Fibroblast of the aortic adventitia (primary cell): ENCODE measurements around the gene SRCIN1. TPM values are rescaled to one million over a fixed set of nuclear protein-coding genes. Genes with fewer than 3 reads are reported as not detected.

Source experiments
- DNase-seq: peaks from one replicate; pipeline ENCODE4 v3.0.0-alpha.2; 2010; ENCODE audit warnings: low read depth
- H3K4me3 ChIP-seq: 2 replicates; pipeline ENCODE4 v1.5.1; 2011; ENCODE audit warnings: low read depth, mild to moderate bottlenecking, control low read depth, low read length, moderate library complexity
- total RNA-seq: library from RNA; depleted of rRNA; stranded (reverse); fragments of >200 nt; gene quantifications from 2 replicates; pipeline ENCODE4 v1.2.3, GENCODE V29; 2012; ENCODE audit warnings: low replicate concordance
- TF ChIP-seq, protein P1 (sequence below): IDR thresholded peaks from 2 replicates; pipeline ENCODE4 v1.5.1; 2011; ENCODE audit warnings: mild to moderate bottlenecking, low read length, control low read depth, inconsistent platforms; ENCODE audit not compliant: insufficient read depth

The SRCIN1 gene
- total RNA-seq, 1 donor, result not detected

DNA sequence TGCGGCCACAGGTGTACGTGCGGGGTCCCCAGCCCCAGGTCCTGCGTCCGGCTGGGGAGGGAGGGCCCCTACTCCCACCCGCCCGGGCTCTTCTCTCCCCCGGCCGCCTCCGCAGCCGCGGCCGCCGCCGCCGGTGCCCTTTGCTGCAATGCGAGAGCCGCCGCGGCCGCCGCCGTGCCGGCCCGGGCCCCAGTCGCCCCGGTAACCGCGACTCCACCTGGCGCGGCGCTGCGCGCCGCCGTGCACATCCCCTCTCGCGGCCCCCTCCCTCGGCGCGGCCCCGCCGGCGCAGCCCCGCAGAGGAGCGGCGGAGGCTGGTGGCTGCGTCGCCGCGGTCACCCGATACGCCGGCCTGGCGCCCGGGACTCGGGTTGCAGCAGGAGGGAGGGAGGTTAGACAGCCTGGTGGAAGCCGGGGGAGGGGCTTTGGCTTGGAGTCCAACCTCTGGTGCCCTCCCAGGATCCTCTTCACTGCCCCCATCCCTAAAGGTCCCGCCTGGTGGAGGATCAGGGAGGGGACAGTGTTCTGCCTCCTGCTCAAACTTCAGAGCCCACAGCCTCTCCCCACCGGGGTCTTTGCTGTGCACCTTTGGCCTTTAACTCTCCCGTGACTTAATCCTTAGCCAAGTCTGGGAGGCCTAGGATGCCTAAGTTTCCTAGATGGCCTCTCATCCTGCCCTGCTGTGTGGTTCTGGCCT, 32.9 kb downstream of the SRCIN1 start:
- no peak for DNase-seq

DNA sequence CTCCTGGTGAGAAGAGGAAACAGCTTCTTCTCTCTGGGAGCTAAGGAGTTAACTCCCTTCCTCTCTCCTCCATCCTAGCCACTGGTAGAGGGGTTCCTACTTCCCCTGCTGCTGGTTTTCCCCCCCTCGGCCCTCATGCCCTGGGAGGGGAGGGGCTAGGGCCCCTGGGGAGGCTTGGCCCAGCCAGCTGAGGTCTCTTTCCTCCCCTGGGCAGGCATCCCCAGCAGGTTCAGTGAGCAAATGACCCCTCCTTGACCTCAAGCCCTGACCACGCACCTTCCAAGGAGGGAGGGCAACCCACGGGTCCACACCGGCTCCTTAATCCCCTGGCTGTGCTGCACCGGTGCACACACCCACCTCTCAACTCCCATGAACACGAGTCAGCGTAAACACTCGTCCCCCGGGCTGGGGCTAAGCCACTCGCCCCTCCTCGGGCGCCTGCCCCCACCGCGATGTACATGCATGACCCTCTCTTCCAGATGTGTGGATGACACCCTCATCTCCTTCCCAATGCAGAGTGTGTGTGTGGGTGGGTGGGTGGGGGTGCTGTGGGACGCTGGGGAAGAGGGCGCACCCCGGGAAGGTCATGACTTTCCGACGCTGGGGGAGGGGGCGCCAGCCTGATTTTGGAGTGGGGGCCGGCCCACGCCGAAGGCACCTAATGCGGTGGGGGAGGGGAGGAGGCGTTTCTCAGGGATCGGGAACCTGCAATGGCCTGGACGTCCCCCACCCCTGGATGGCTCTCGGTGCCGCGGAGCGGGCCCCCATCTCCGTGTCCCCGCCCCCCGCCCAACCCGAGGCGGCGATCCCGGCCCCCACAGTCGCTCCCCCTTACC, 33.7 kb downstream of the SRCIN1 start:
- DNase-seq, result no peak
- TF ChIP-seq, protein P1, sequence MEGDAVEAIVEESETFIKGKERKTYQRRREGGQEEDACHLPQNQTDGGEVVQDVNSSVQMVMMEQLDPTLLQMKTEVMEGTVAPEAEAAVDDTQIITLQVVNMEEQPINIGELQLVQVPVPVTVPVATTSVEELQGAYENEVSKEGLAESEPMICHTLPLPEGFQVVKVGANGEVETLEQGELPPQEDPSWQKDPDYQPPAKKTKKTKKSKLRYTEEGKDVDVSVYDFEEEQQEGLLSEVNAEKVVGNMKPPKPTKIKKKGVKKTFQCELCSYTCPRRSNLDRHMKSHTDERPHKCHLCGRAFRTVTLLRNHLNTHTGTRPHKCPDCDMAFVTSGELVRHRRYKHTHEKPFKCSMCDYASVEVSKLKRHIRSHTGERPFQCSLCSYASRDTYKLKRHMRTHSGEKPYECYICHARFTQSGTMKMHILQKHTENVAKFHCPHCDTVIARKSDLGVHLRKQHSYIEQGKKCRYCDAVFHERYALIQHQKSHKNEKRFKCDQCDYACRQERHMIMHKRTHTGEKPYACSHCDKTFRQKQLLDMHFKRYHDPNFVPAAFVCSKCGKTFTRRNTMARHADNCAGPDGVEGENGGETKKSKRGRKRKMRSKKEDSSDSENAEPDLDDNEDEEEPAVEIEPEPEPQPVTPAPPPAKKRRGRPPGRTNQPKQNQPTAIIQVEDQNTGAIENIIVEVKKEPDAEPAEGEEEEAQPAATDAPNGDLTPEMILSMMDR, result no peak
- no peak overlapping the region for H3K4me3 ChIP-seq

More for the DNA sequence above, 32.9 kb downstream of the SRCIN1 start:
- TF ChIP-seq, protein P1, result no peak
- no peak overlapping the region for H3K4me3 ChIP-seq

DNA sequence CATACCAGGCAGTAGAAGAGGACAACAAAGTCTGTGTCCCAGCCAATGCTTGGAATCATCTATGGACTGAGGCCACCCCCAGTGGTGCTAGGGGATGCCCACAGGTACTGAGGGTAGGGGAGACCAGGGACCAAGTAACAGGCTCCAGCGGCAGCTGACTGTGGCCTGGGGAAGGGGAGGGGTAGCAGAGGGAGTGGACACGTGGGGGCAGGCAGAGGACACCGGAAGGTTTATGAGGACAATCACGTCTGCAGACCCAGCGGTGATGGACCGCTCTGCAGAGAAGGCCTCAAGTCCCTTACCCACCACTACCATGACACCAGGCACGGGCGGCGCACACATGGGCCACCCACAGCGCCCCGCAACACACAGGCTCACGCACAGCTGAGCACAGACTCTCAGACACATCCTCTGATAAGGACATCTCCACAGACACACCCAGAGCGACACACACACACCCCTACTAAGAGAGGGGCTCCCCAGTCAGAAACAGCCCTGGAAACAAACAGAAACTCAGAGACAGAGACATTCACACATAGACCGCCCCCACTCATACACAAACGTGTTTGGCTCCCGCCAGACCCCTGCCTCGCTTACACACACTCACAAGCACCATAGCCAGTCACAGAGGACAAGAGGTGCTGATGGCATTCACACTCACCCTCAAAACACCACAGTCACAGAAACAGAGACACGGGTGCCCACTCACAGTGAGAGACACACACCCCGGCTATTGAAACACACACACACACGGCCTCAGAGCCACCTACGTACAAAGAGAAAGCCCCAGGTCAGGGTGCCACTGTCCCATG, 35.8 kb downstream of the SRCIN1 start:
- DNase-seq, result no peak
- TF ChIP-seq, protein P1, result no peak
- H3K4me3 ChIP-seq, result no peak overlapping the region

DNA sequence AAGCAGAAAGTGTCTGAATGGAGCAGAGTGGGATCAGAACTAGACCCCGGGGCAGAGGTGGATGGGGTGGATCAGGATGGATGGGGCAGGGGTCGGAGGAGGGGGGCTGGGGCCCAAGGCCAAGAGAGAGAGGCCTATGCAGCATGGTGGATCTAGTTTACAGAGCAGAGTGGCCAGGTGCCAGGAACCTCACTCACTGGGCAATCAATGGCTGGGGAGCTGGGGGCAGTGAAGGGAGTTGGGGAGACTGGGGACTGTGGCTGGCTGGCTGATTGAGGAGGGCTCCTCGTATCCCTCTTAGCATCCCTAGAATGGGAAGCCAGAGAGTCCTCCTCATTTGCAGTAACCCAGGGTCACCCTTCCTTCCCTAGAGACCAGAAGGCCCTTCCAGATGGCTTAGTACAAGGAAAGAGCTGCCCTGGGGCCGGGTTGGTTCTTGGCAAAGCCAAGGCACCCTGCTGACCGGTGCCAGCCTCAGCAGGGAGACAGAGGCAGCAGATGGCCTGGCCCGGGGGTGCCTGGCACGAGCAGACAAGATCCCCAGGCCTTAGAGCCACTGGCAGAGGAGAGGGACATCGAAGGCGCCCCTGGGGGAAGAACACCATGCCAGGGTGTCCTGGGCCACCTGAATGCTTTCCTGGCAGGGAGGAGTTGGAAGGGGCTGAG, 36.8 kb downstream of the SRCIN1 start:
- TF ChIP-seq, protein P1, result no peak
- no peak for DNase-seq
- H3K4me3 ChIP-seq, result no peak overlapping the region

DNA sequence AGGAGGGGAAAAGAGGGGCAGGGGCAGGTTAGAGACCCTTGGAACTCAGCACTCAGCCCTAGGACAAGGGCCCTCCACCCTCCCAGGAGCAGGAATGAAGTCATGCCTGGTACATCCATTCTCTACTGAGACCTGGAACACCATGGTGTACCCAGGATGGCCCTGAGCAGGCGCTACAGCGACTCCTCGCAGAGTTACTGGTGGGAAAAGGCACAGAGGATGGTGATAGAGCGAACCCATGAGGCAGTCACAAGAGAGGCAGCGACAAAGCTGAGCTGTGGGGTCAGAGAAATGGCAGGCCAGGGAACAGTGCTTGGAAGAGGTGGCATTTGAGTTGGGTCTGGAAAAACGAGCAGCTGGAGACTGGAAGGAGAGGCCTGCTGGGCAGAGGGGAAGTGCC, 37.5 kb downstream of the SRCIN1 start:
- DNase-seq, result no peak
- H3K4me3 ChIP-seq, result no peak overlapping the region
- TF ChIP-seq, protein P1, result no peak

DNA sequence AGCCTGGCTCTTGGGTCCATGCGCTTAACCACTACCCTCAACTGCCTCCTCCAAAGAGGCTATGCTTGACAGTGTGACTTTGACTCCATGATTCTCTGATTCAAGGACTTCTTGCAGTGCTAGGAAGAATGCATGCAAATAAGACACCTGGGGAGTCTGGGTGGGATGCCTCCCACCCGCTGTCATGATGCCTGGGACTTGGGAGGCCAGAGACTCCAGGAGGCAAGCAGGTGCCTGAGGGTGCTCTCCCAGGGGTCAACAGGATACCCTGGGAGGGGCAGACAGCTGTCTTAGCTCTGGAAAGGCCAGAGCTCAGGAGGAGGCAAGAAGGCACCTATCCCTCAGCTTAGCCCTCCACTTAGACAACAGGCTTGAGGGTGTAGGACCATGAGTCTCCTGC, 38.4 kb downstream of the SRCIN1 start:
- TF ChIP-seq, protein P1, result no peak
- no peak overlapping the region for H3K4me3 ChIP-seq
- DNase-seq, result no peak
